Activated T-cell treated with anti-CD3 and anti-CD28 coated beads, Interleukin-2, amount 50 U/mL, for 24 hours (primary cell): Measurements from ENCODE around the gene PNLIPRP3.

Source experiments
- DNase-seq: peaks from one replicate; pipeline ENCODE4 v3.0.0-alpha.2; 2020
- H3K27ac Mint-ChIP-seq: 2 replicates; pipeline ENCODE4 v1.8.0; 2020; ENCODE audit warnings: mild to moderate bottlenecking, mixed read lengths
- H3K27me3 Mint-ChIP-seq: 2 replicates; pipeline ENCODE4 v1.8.0; 2020; ENCODE audit warnings: mixed read lengths
- H3K36me3 Mint-ChIP-seq: 2 replicates; pipeline ENCODE4 v1.8.0; 2020; ENCODE audit warnings: low read depth, mixed read lengths
- H3K4me1 Mint-ChIP-seq: 2 replicates; pipeline ENCODE4 v1.8.0; 2020; ENCODE audit warnings: low read depth, mixed read lengths
- H3K4me3 Mint-ChIP-seq: 2 replicates; pipeline ENCODE4 v1.8.0; 2020; ENCODE audit warnings: mild to moderate bottlenecking, moderate library complexity, mixed read lengths
- H3K9me3 Mint-ChIP-seq: 2 replicates; pipeline ENCODE4 v1.8.0; 2020; ENCODE audit warnings: mixed read lengths

PNLIPRP3 gene

DNA sequence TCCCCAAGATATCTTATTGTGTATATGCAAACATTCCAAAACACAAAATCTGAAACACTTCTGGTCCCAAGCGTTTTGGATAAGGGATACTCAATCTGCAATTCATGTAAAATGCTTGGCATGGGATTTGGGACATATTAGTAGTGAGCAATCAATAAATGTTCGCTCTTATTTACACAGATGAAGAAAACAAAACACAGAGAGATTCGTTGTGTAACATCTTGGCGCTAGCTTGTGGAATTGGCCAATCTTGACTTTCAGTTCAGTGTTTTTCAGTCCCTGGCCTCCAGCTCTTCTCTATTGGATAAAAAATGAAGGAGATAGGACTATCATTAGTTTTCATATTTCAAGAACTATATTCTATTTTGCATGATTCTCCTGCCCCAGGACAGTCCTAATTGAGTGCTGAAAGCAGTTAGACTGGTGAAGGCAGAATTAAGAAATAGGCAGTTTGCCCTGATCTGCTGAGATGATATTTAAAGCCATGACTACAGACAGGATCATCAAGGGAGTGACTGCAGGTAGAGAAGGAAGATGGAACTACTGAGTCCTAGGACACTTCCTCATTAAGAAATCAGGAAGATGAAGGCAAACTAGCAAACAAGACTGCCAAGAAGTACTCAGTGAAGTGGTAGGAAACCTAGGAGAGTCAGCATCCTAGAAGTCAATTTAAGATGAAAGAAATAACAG is 1.8 kb downstream of the PNLIPRP3 start:
- Mint-ChIP-seq H3K4me3 (no peak overlapping the region), H3K27me3 (no peaks in the 10 kb centered on the region), H3K27ac (no peak overlapping the region), H3K9me3 (peaks cover 7% of the 10 kb centered on the region), H3K36me3 (no peaks in the 10 kb centered on the region), H3K4me1 (no peaks in the 10 kb centered on the region)
- DNase-seq: no peak

- Mint-ChIP-seq H3K36me3 (no peaks in the 10 kb centered on the region), H3K4me1 (no peaks in the 10 kb centered on the region), H3K9me3 (peaks cover 7% of the 10 kb centered on the region), H3K4me3 (no peak overlapping the region), H3K27ac (no peak overlapping the region), H3K27me3 (no peaks in the 10 kb centered on the region)
- DNase-seq: no peak
These were observed 2.6 kb downstream of the PNLIPRP3 start for GRCh38 chr10:116430288-116430687.

- H3K9me3 Mint-ChIP-seq: peaks cover 7% of the 10 kb centered on the region
- H3K36me3 Mint-ChIP-seq: no peaks in the 10 kb centered on the region
- H3K4me3 Mint-ChIP-seq: no peak overlapping the region
- no peaks in the 10 kb centered on the region for H3K27me3 Mint-ChIP-seq
- H3K4me1 Mint-ChIP-seq: no peaks in the 10 kb centered on the region
- no peak for DNase-seq
- H3K27ac Mint-ChIP-seq: no peak overlapping the region
These were observed 4.0 kb downstream of the PNLIPRP3 start for GRCh38 chr10:116431598-116431997.

DNA sequence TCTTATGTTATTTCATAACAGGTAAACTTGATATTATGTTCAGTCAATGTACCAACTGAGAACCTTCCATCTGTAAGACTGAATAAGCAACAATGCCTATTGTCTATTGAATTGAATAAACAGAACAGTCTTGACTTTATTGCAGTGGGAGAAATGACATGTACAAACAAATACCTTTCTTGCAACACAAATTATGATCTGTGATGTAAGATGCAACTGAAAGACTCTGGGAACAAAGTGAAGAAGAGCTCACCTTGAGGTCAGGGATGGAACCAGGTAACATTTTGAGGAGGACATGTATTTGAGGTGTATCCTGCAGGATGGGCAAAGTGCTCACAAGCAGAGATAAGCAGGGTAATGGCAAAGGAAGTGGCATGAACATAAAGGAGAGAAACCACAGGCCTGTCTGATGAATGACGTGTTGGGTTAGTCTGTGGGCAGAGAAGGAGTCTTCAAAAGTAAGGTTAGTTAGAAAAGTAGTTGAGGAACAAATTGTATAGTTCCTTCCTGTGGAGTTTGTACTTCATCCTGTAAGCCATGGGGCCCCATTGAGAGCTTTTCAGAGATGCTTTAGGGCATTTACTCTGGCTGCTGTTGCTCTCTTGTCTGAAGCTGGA is 9.5 kb downstream of the PNLIPRP3 start:
- Mint-ChIP-seq H3K4me3 (no peak overlapping the region), H3K9me3 (peaks cover 7% of the 10 kb centered on the region), H3K27me3 (no peaks in the 10 kb centered on the region), H3K4me1 (peaks cover 7% of the 10 kb centered on the region), H3K27ac (no peak overlapping the region), H3K36me3 (no peaks in the 10 kb centered on the region)
- DNase-seq: no peak

- no peak overlapping the region for H3K4me3 Mint-ChIP-seq
- H3K4me1 Mint-ChIP-seq: peaks cover 7% of the 10 kb centered on the region
- no peak overlapping the region for H3K27ac Mint-ChIP-seq
- DNase-seq: no peak
- peaks cover 3% of the 10 kb centered on the region for H3K27me3 Mint-ChIP-seq
- no peaks in the 10 kb centered on the region for H3K36me3 Mint-ChIP-seq
- no peaks in the 10 kb centered on the region for H3K9me3 Mint-ChIP-seq
These were observed 12.8 kb downstream of the PNLIPRP3 start for GRCh38 chr10:116440330-116441030.

- Mint-ChIP-seq H3K27ac (no peak overlapping the region), H3K27me3 (peaks cover 10% of the 10 kb centered on the region), H3K4me3 (no peak overlapping the region), H3K4me1 (no peaks in the 10 kb centered on the region), H3K36me3 (no peaks in the 10 kb centered on the region), H3K9me3 (no peaks in the 10 kb centered on the region)
- no peak for DNase-seq
These were observed 17.0 kb downstream of the PNLIPRP3 start for GRCh38 chr10:116444527-116445142.

GRCh38 chr10:116450861-116451260 is 23.2 kb downstream of the PNLIPRP3 start:
- H3K4me1 Mint-ChIP-seq: no peaks in the 10 kb centered on the region
- H3K27me3 Mint-ChIP-seq: peaks cover 3% of the 10 kb centered on the region
- H3K36me3 Mint-ChIP-seq: no peaks in the 10 kb centered on the region
- no peak overlapping the region for H3K27ac Mint-ChIP-seq
- no peak overlapping the region for H3K4me3 Mint-ChIP-seq
- no peak for DNase-seq
- H3K9me3 Mint-ChIP-seq: peaks cover 6% of the 10 kb centered on the region

GRCh38 chr10:116451711-116452337 is 24.2 kb downstream of the PNLIPRP3 start:
- Mint-ChIP-seq H3K4me1 (no peaks in the 10 kb centered on the region), H3K27ac (no peak overlapping the region), H3K27me3 (peaks cover 3% of the 10 kb centered on the region), H3K4me3 (no peak overlapping the region), H3K9me3 (peaks cover 6% of the 10 kb centered on the region), H3K36me3 (no peaks in the 10 kb centered on the region)
- no peak for DNase-seq

DNA sequence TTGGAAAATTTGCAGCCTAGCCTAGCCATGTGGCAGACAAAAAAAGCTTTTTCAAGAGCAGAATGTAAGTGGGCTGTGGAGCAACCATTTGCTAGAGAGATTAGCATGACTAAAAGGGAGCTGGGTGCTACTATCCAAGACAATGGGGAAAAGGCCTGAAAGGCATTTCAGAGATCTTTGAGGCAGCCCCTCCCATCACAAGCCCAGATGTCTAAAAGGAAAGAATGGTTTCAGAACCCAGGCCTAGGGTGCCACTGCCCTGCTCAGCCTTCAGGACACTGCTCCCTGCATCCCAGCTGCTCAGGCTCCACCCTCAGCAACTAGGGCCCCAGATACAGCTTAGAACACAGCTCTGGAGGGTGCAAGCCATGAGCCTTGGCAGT is 24.7 kb downstream of the PNLIPRP3 start:
- DNase-seq: no peak
- peaks cover 6% of the 10 kb centered on the region for H3K9me3 Mint-ChIP-seq
- H3K27me3 Mint-ChIP-seq: peaks cover under 1% of the 10 kb centered on the region
- no peak overlapping the region for H3K27ac Mint-ChIP-seq
- H3K4me1 Mint-ChIP-seq: no peaks in the 10 kb centered on the region
- no peak overlapping the region for H3K4me3 Mint-ChIP-seq
- no peaks in the 10 kb centered on the region for H3K36me3 Mint-ChIP-seq

GRCh38 chr10:116457488-116457887 is 29.8 kb downstream of the PNLIPRP3 start:
- Mint-ChIP-seq H3K4me1 (no peaks in the 10 kb centered on the region), H3K4me3 (no peak overlapping the region), H3K9me3 (no peaks in the 10 kb centered on the region), H3K27ac (no peak overlapping the region), H3K36me3 (no peaks in the 10 kb centered on the region), H3K27me3 (peaks cover 12% of the 10 kb centered on the region)
- no peak for DNase-seq

DNA sequence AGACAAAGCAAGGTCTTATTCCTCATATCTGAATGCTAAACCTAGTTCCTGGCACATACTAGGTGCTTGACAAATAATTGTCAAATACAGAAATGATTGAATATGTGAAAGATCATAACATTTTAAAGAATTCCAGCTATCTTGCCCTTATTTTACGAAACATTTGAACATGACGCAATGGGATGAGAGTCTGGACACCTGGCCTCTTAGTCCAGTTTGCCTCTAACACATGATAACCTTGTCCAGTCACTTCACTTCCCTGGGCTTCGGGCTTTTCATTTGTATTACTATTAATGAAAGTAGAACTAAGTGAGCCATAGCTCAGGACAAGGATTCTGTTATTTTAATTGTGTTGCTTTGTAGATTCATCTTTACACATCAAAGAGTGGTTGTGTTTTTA is 32.6 kb downstream of the PNLIPRP3 start:
- Mint-ChIP-seq H3K4me1 (no peaks in the 10 kb centered on the region), H3K4me3 (no peak overlapping the region), H3K36me3 (no peaks in the 10 kb centered on the region), H3K27me3 (peaks cover 15% of the 10 kb centered on the region), H3K27ac (no peak overlapping the region), H3K9me3 (no peaks in the 10 kb centered on the region)
- no peak for DNase-seq

- no peaks in the 10 kb centered on the region for H3K9me3 Mint-ChIP-seq
- no peak overlapping the region for H3K27ac Mint-ChIP-seq
- H3K27me3 Mint-ChIP-seq: peaks cover 15% of the 10 kb centered on the region
- H3K4me1 Mint-ChIP-seq: no peaks in the 10 kb centered on the region
- no peak overlapping the region for H3K4me3 Mint-ChIP-seq
- H3K36me3 Mint-ChIP-seq: no peaks in the 10 kb centered on the region
- no peak for DNase-seq
These were observed 34.0 kb downstream of the PNLIPRP3 start for GRCh38 chr10:116461680-116462079.

DNA sequence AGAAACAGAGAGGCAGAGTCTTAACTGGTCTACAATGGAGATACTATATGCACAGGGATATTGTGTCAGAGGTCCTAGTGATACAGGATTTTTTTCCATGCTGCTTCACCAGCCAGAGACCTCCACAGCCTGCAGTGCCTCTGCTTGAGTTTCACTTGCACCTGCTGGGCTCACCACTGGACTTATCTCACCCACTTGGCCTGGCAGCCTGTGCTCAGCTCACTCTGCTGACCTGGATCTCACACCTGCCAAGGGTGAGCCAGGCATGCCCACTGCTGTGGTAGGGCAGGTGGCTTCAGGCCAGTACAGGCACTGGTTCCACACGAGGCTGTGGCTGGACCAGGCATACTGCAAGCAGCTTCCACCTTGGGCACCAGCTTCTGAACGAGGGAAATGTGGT is 36.6 kb downstream of the PNLIPRP3 start:
- H3K9me3 Mint-ChIP-seq: no peaks in the 10 kb centered on the region
- H3K4me1 Mint-ChIP-seq: no peaks in the 10 kb centered on the region
- H3K27me3 Mint-ChIP-seq: peaks cover 12% of the 10 kb centered on the region
- H3K27ac Mint-ChIP-seq: no peak overlapping the region
- DNase-seq: no peak
- H3K4me3 Mint-ChIP-seq: no peak overlapping the region
- no peaks in the 10 kb centered on the region for H3K36me3 Mint-ChIP-seq

DNA sequence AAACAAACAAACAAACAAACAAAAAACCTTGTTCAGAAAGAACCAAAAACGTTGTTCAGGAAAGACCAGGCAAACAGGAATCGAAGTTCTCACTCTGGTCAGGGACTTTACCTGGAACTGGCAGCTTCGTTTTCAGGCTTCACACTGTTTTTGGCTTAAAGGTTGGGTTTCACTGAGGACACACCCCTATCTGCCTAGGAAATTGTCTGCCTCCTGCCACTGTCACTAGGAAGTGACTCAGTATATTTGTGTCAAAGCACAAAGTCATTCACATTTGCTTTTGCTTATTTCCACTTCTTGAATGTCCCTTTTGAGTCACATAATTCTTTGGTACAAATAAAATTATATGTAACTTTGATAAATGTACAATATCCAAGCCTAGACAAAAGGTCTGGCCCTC is 37.9 kb downstream of the PNLIPRP3 start:
- Mint-ChIP-seq H3K27me3 (peaks cover 12% of the 10 kb centered on the region), H3K27ac (no peak overlapping the region), H3K4me1 (no peaks in the 10 kb centered on the region), H3K4me3 (no peak overlapping the region), H3K36me3 (no peaks in the 10 kb centered on the region), H3K9me3 (no peaks in the 10 kb centered on the region)
- DNase-seq: no peak
